Measurements from ENCODE around the gene SBF2. TPM values are rescaled to one million over a fixed set of nuclear protein-coding genes. Genes with fewer than 3 reads are reported as not detected.
"Not testable (repeated sequence)": the region's sequence is repeated elsewhere in the genome, so short reads cannot be mapped to it uniquely, and the experiment has no call there.

The SBF2 gene
- total RNA-seq, 1 experiment from 2014 or later, result 31.3 TPM

DNA sequence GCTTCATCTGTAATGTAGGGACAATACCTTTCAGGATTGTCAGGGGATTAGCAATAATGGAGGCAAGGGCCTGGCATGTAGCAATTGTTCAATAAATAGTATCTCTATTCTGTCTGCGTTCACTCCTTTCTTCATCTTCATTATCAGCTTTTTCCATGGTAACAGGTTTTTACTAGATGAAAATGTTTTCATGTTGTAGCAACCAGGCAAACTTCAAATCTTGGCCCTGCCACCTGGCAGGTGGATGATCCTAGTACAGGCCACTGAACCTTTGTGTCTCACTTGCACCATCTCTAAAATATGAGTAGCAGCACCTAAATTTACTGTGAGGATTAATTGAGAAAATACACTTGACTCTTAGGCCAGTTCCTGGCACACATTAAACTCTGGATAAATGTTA is 546.8 kb downstream of the SBF2 start:
- ChIA-PET POLR2A (ENCODE audit: unreplicated experiment) (interaction anchor here (0.6 kb wide), 1 partner anchor 171 kb away, joined by 5 read pairs; no protein-coding TSS in a partner anchor), CTCF (interaction anchor here (1.7 kb wide), 1 partner anchor 134 kb away, joined by 9 read pairs; no protein-coding TSS in a partner anchor)
- Histone ChIP-seq H3K79me2 (ENCODE audit: low read length) (no peaks in the 10 kb centered on the region), H3K27ac (ENCODE audit: low read length) (no peak overlapping the region), H3F3A (ENCODE audit: low read length, unreplicated experiment) (no peaks in the 10 kb centered on the region), H3K4me3 (ENCODE audit: low read length) (no peak overlapping the region), H3K27me3 (ENCODE audit: low read length) (no peaks in the 10 kb centered on the region), H3K4me1 (ENCODE audit: insufficient read depth, low read length) (0 out of 2 replicates have a peak, but pooled peaks cover 9% of the 10 kb centered on the region), H3K4me2 (ENCODE audit: low read length) (no peak overlapping the region), H3K9me3 (ENCODE audit: low read length) (no peaks in the 10 kb centered on the region), H3K36me3 (ENCODE audit: low read depth, low read length) (no peaks in the 10 kb centered on the region), H3K9me2 (replicated peaks; ENCODE audit: low read length) (no peaks in the 10 kb centered on the region), H3K9ac (ENCODE audit: low read length) (no peak overlapping the region), H4K20me1 (ENCODE audit: low read length) (no peaks in the 10 kb centered on the region), H2AFZ (ENCODE audit: low read length) (no peak overlapping the region)
- TF ChIP-seq, protein P1, sequence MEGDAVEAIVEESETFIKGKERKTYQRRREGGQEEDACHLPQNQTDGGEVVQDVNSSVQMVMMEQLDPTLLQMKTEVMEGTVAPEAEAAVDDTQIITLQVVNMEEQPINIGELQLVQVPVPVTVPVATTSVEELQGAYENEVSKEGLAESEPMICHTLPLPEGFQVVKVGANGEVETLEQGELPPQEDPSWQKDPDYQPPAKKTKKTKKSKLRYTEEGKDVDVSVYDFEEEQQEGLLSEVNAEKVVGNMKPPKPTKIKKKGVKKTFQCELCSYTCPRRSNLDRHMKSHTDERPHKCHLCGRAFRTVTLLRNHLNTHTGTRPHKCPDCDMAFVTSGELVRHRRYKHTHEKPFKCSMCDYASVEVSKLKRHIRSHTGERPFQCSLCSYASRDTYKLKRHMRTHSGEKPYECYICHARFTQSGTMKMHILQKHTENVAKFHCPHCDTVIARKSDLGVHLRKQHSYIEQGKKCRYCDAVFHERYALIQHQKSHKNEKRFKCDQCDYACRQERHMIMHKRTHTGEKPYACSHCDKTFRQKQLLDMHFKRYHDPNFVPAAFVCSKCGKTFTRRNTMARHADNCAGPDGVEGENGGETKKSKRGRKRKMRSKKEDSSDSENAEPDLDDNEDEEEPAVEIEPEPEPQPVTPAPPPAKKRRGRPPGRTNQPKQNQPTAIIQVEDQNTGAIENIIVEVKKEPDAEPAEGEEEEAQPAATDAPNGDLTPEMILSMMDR (conservative IDR thresholded peaks at IDR 0.05; ENCODE audit: low read depth, low read length), result no peak
- TF ChIP-seq EZH2phosphoT487 (IDR thresholded peaks at IDR 0.05; ENCODE audit: borderline replicate concordance, low read length), result no peak
- no peak for TF ChIP-seq EZH2 (IDR thresholded peaks at IDR 0.05; ENCODE audit: low read length, unreplicated experiment)
- no peak for DNase-seq
- intact Hi-C loops (cut with micrococcal nuclease), result loop anchor here (5.0 kb wide), 1 partner anchor 85 kb away; the partner anchor contains the start of gene SWAP70
- BruUV-seq (replicated peaks), result no TSS peak
- no peak for ATAC-seq

DNA sequence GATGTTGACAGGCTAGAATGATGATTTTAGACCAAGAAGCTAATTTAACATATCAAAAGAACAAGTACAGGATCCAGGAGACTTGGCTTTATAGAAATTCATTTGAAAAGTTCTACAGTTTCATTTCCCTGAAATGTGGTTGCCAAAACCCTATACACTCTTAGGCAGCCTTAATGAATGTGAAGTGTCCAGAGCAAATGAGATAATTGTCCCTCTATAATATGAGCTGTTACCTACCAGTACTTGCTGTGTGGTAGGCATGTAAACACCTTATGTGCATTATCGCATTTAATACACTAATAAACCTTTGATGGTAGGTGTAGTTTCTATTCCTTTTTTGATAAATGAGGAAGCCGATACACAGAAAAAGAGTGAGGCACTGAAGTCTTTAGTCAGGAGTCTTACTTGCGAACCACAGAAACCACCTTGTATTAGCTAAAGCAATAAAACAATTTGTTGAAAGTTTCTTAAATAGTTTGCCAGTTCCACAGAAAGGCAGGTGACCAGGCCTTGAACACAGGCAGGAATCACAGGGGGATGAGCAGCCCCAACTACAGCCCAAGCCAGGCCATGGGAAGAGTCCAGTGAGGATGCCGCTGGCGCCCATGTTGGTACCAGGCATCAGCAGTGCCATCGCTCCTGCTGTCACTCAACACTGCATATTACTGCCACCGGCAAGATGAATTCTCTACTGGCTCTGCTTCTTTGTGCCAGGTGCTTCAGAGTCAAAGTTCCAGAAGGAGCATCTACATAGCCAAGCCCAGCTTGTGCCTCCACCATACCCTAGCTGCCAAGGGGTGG is 548.4 kb downstream of the SBF2 start:
- no peaks in the 10 kb centered on the region for H3K27me3 ChIP-seq (ENCODE audit: low read length)
- H3K36me3 ChIP-seq (ENCODE audit: low read depth, low read length), result no peaks in the 10 kb centered on the region
- no peak overlapping the region for H3K9ac ChIP-seq (ENCODE audit: low read length)
- no peaks in the 10 kb centered on the region for H3K9me3 ChIP-seq (ENCODE audit: low read length)
- H4K20me1 ChIP-seq (ENCODE audit: low read length), result no peaks in the 10 kb centered on the region
- TF ChIP-seq, protein P1 (conservative IDR thresholded peaks at IDR 0.05; ENCODE audit: low read depth, low read length), result no peak
- TF ChIP-seq EZH2 (IDR thresholded peaks at IDR 0.05; ENCODE audit: low read length, unreplicated experiment) (no peak), EZH2phosphoT487 (IDR thresholded peaks at IDR 0.05; ENCODE audit: borderline replicate concordance, low read length) (no peak)
- peaks cover 3% of the 10 kb centered on the region for H3F3A ChIP-seq (ENCODE audit: low read length, unreplicated experiment)
- peaks cover 6% of the 10 kb centered on the region for H3K4me1 ChIP-seq (ENCODE audit: insufficient read depth, low read length)
- H3K9me2 ChIP-seq (replicated peaks; ENCODE audit: low read length), result no peaks in the 10 kb centered on the region
- intact Hi-C loops (cut with micrococcal nuclease), result loop anchor here (5.0 kb wide), 1 partner anchor 83 kb away; the partner anchor contains the start of gene SWAP70
- no TSS peak for BruUV-seq (replicated peaks)
- H3K4me3 ChIP-seq (ENCODE audit: low read length), result no peak overlapping the region
- ChIA-PET CTCF (interaction anchor here (0.7 kb wide), 1 partner anchor 1541 kb away, joined by 3 read pairs; no protein-coding TSS in a partner anchor), POLR2A (ENCODE audit: unreplicated experiment) (no interaction called here)
- ATAC-seq, result no peak
- H3K79me2 ChIP-seq (ENCODE audit: low read length), result no peaks in the 10 kb centered on the region
- no peak for DNase-seq
- H3K4me2 ChIP-seq (ENCODE audit: low read length), result no peak overlapping the region
- H2AFZ ChIP-seq (ENCODE audit: low read length), result no peak overlapping the region
- H3K27ac ChIP-seq (ENCODE audit: low read length), result no peak overlapping the region

DNA sequence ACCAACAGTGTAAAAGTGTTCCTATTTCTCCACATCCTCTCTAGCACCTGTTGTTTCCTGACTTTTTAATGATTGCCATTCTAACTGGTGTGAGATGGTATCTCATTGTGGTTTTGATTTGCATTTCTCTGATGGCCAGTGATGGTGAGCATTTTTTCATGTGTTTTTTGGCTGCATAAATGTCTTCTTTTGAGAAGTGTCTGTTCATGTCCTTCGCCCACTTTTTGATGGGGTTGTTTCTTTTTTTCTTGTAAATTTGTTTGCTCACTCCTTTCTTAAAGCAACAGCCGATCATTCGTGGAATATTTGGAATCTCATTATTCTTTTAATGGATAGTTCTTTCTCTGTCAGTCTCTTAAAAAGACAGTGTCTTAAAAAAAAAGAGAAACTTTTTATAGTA is 550.5 kb downstream of the SBF2 start:
- DNase-seq; intact Hi-C loops (cut with micrococcal nuclease); H2AFZ ChIP-seq (ENCODE audit: low read length); POLR2A ChIA-PET (ENCODE audit: unreplicated experiment); H3K9me3 ChIP-seq (ENCODE audit: low read length); ATAC-seq; H3K27me3 ChIP-seq (ENCODE audit: low read length); H3K4me2 ChIP-seq (ENCODE audit: low read length); H3K9me2 ChIP-seq (replicated peaks; ENCODE audit: low read length); BruUV-seq (replicated peaks); H3K4me3 ChIP-seq (ENCODE audit: low read length); H3K9ac ChIP-seq (ENCODE audit: low read length); H3K79me2 ChIP-seq (ENCODE audit: low read length); H3K36me3 ChIP-seq (ENCODE audit: low read depth, low read length); H3K27ac ChIP-seq (ENCODE audit: low read length); CTCF ChIA-PET; H3F3A ChIP-seq (ENCODE audit: low read length, unreplicated experiment); H4K20me1 ChIP-seq (ENCODE audit: low read length): not testable (repeated sequence)
- peaks cover 13% of the 10 kb centered on the region for H3K4me1 ChIP-seq (ENCODE audit: insufficient read depth, low read length)
